MG63 (cell line): ENCODE results near the gene PRKAR2B. TPM values are rescaled to one million over a fixed set of nuclear protein-coding genes. Genes with fewer than 3 reads are reported as not detected.

Experiments used
- DNase-seq: peaks from one replicate; pipeline ENCODE4 v3.0.0-alpha.2; 2020
- H3K27me3 ChIP-seq: fragments of 250-450 bp; sonication (Bioruptor Pico); 2 replicates; pipeline ENCODE4 v1.5.1; 2020; ENCODE audit warnings: mild to moderate bottlenecking, moderate library complexity
- H3K36me3 ChIP-seq: fragments of 250-450 bp; sonication (Bioruptor Pico); 2 replicates; pipeline ENCODE4 v1.5.1; 2020; ENCODE audit warnings: mild to moderate bottlenecking, moderate library complexity
- H3K4me3 ChIP-seq: fragments of 250-450 bp; sonication (Bioruptor Pico); 2 replicates; pipeline ENCODE4 v1.5.1; 2020; ENCODE audit warnings: mild to moderate bottlenecking, moderate library complexity
- H3K9me3 ChIP-seq: fragments of 250-450 bp; sonication (Bioruptor Pico); 2 replicates; pipeline ENCODE4 v1.5.1; 2020; ENCODE audit warnings: mild to moderate bottlenecking, moderate library complexity
- total RNA-seq: library from RNA; depleted of rRNA; stranded (reverse); fragments of >200 nt; shearing (Covaris generic); gene quantifications from 2 replicates; pipeline ENCODE4 v1.2.3, GENCODE V29; 2014; ENCODE audit warnings: low replicate concordance

The PRKAR2B gene
- total RNA-seq, 1 experiment from 2014 or later: 1.3 TPM

- H3K36me3 ChIP-seq: no peaks in the 10 kb centered on the region
These were observed 20.9 kb upstream of the PRKAR2B start for GRCh38 chr7:107023522-107024151.

DNA sequence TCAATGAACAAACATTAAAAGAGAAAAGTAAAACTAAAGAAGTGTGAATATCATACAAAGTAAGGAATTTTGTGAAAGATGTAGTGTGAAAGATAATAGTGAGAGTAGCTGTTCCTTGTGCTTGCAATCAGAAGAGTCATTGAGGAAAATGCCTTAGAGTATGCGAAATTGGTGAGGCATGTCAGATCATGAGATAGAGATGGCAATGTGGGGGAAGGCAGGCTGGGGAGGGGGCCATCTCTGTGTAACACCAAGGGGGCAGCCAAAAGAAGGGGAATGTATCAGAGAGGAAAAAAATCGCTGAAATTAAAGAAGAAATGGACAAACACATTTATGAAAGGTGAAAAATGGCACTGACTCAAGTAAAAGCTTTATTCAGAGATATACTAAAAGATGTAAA, 19.6 kb upstream of the PRKAR2B start:
- no peaks in the 10 kb centered on the region for H3K27me3 ChIP-seq
- no peak overlapping the region for H3K4me3 ChIP-seq
- DNase-seq: no peak
- H3K36me3 ChIP-seq: no peaks in the 10 kb centered on the region
- no peaks in the 10 kb centered on the region for H3K9me3 ChIP-seq

More at GRCh38 chr7:107023522-107024151, 20.9 kb upstream of the PRKAR2B start:
- H3K9me3 ChIP-seq: no peaks in the 10 kb centered on the region
- DNase-seq: no peak
- H3K4me3 ChIP-seq: no peak overlapping the region
- H3K27me3 ChIP-seq: no peaks in the 10 kb centered on the region

DNA sequence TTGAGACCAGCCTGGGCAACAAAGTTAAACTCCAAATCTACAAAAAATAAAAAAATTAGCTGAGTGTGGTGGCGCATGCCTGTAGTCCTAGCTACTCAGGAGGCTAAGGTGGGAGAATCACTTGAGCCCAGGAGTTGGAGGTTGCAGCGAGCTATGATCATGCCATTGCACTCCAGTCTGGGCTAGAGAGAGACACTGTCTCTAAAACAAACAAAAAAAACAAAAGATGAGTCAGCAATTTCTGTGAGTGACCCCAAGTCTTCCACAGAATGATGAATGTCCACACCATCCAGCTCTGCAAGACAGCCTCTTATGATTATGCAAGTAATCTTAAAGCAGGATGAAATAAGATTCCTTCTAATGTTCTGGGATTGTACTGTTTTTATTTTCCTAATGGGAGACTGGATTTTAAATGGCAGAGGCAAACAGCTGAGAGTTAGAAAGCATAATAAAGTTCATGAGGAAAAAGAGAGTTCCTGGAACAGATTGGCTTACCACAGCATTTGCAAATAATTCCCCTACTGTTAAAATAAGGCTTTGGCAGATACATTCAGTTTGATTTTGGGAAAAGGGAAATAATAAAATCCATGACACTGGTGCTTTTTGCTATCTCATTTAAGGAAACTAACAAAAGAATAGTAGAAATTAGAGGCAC, 18.9 kb upstream of the PRKAR2B start:
- no peak for DNase-seq
- Histone ChIP-seq H3K36me3 (no peaks in the 10 kb centered on the region), H3K9me3 (no peaks in the 10 kb centered on the region), H3K4me3 (no peak overlapping the region), H3K27me3 (no peaks in the 10 kb centered on the region)

DNA sequence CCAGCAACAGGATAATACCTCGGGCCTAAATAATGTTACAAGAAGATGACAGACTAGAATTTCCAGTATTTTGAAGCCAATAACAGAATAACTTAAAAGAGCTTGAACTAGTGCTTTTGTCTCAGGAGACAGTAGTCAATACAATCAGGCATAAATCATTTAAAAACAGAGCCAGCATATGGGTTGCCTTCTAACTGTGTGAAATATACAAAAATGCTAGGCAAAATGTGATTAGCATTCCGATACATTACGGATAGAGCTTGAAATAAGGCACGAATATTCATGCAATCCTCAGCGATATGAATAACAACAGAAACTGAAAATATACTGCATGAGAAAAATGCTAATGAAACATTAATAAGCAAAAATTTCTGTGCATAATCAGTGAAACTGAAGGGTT, 18.3 kb upstream of the PRKAR2B start:
- H3K36me3 ChIP-seq: no peaks in the 10 kb centered on the region
- no peaks in the 10 kb centered on the region for H3K9me3 ChIP-seq
- no peaks in the 10 kb centered on the region for H3K27me3 ChIP-seq
- no peak overlapping the region for H3K4me3 ChIP-seq
- DNase-seq: no peak

DNA sequence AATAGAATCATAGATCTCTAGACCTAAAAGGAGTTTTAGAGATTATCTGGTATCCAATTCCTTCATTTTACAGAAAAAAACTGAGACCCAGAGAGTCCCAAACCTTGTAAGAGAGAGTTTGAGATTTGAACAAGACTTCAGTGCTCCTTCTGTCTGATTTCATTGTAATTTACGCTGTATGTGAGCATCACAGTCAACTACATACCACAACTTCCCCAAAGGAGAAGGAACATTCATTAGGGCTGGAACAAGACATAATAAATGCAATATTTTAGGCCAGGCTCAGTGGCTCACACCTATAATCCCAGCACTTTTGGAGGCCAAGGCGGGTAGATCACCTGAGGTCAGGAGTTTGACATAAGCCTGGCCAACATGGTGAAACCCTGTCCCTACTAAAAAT, 17.3 kb upstream of the PRKAR2B start:
- no peak for DNase-seq
- H3K4me3 ChIP-seq: no peak overlapping the region
- H3K9me3 ChIP-seq: no peaks in the 10 kb centered on the region
- no peaks in the 10 kb centered on the region for H3K36me3 ChIP-seq
- H3K27me3 ChIP-seq: no peaks in the 10 kb centered on the region

GRCh38 chr7:107029061-107029763, 15.3 kb upstream of the PRKAR2B start:
- Histone ChIP-seq H3K36me3 (no peaks in the 10 kb centered on the region), H3K9me3 (no peaks in the 10 kb centered on the region), H3K4me3 (no peak overlapping the region), H3K27me3 (no peaks in the 10 kb centered on the region)
- no peak for DNase-seq

DNA sequence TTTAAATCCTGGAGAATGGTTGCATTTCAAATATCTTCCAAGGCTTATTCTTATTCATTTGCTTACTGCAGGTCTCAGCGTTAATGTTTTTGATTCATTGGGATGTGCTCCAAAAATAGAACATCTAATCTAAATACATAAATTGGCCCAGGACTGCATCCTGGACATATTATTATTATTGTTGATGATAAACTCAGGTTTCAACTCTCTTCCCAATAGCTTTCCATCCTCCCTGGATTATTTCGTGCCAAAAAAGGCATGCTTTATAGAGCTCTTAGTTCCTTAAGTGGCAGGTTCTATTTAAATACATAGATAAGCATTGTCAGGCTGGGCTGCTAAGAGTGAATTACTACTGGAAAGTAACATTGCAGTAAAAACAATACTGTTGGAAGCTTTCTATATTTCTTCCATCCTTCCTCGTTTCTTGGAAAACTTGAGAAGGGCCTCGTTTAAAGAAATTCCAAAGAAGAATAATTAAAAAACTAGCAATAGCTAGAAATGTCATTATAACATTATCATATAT, 14.7 kb upstream of the PRKAR2B start:
- no peaks in the 10 kb centered on the region for H3K36me3 ChIP-seq
- H3K9me3 ChIP-seq: no peaks in the 10 kb centered on the region
- H3K4me3 ChIP-seq: no peak overlapping the region
- DNase-seq: no peak
- no peaks in the 10 kb centered on the region for H3K27me3 ChIP-seq

DNA sequence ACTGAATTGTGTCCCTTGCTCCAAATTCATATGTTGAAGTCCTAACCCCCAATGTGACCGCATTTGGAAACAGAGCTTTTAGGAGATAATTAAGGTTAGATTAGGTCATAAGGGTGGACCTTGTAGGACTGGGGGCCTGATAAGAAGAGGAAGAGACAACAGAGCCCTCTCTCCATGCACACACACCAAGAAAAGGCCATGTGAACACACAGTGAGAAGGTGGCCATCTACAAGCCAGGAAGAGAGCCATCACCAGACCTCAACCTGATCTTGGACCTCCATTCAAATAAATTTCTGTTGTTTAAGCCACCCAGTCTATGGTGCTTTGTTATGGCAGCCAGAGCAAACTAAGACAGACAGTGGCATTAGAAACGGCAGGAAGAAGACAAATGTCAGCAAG, 12.5 kb upstream of the PRKAR2B start:
- no peak for DNase-seq
- H3K9me3 ChIP-seq: peaks cover 2% of the 10 kb centered on the region; the same call in 1 of the 2 replicates
- H3K36me3 ChIP-seq: no peaks in the 10 kb centered on the region
- H3K4me3 ChIP-seq: no peak overlapping the region
- H3K27me3 ChIP-seq: no peaks in the 10 kb centered on the region

DNA sequence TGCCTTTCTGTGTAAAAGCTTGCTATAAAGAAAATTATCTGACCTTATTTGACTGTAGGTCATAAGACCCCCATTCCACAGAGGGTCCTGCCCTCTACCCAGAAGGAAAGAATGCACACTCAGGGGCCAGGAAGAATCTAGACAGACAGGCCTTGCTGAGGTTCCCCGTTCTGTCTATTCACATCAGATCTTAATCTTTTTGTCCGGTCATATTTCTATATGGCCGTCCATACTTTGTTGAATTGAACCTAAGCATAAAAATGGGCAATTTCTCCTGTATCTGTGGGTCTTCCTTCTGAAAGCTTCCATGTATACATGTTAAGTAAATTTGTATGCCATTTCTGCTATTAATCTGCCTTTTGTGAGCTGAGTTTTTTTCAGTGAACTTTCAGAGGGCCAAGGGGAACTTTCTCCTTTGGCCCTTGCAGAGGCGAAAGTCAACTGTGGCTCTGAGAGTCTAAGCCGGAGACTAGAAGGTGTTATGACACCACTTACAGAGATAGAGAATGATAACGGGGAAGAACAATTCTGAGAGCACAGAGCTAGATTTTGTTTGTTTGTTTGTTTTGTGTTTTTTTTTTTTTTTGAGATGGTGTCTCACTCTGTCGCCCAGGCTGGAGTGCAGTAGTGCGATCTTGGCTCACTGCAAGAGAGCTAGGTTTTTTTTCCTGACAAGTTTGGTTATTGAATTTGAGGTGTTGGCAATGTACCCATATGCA, 11.6 kb upstream of the PRKAR2B start:
- no peaks in the 10 kb centered on the region for H3K36me3 ChIP-seq
- H3K4me3 ChIP-seq: no peak overlapping the region
- no peaks in the 10 kb centered on the region for H3K27me3 ChIP-seq
- DNase-seq: no peak
- H3K9me3 ChIP-seq: peaks cover 2% of the 10 kb centered on the region; the same call in 1 of the 2 replicates

DNA sequence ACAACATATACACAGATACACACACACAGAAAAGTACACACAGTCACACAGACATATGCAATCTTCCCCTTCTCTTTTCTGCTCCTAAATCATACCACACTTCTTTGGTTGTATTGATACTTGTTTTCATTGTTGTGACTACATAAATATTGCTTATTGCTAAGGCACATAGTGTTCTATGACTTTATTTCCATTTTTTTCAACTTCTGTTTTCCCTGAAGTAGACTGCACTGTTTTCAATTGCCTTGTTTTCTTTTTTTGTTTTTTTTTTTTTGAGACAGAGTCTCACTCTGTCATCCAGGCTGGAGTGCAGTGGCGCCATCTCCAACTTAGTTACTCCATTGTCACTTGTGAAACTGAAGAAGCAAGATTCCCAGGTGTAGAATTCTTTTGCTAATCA, 10.0 kb upstream of the PRKAR2B start:
- no peak overlapping the region for H3K4me3 ChIP-seq
- H3K36me3 ChIP-seq: no peaks in the 10 kb centered on the region
- DNase-seq: no peak
- H3K27me3 ChIP-seq: no peaks in the 10 kb centered on the region
- peaks cover 2% of the 10 kb centered on the region; the same call in 1 of the 2 replicates for H3K9me3 ChIP-seq

DNA sequence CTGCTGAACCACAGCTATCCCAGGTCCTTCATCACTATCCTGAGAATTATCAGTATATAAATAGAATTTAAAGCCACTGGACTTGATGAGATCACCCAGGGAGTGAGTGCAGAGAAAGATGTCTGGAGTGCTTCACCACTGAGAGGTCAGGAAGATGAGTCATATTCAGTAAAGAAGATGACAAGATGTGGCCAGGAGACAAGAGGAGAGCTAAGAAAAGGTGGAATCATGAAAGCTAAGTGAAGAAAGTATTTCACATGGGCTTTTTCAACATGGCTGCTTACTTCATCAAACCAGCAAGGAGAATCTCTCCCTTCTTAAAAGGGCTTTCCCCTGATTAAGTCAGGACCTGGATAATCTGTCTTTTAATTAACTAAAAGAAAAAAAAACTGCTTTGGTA, 9.1 kb upstream of the PRKAR2B start:
- Histone ChIP-seq H3K27me3 (no peaks in the 10 kb centered on the region), H3K4me3 (no peak overlapping the region), H3K9me3 (peaks cover 2% of the 10 kb centered on the region; the same call in 1 of the 2 replicates), H3K36me3 (no peaks in the 10 kb centered on the region)
- DNase-seq: no peak

GRCh38 chr7:107036535-107036934, 8.0 kb upstream of the PRKAR2B start:
- H3K36me3 ChIP-seq: no peaks in the 10 kb centered on the region
- H3K9me3 ChIP-seq: peaks cover 2% of the 10 kb centered on the region; the same call in 1 of the 2 replicates
- H3K4me3 ChIP-seq: no peak overlapping the region
- DNase-seq: no peak
- no peaks in the 10 kb centered on the region for H3K27me3 ChIP-seq

GRCh38 chr7:107037717-107038603, 6.5 kb upstream of the PRKAR2B start:
- DNase-seq: no peak
- no peaks in the 10 kb centered on the region for H3K36me3 ChIP-seq
- peaks cover 2% of the 10 kb centered on the region; the same call in 1 of the 2 replicates for H3K9me3 ChIP-seq
- no peak overlapping the region for H3K4me3 ChIP-seq
- no peaks in the 10 kb centered on the region for H3K27me3 ChIP-seq

DNA sequence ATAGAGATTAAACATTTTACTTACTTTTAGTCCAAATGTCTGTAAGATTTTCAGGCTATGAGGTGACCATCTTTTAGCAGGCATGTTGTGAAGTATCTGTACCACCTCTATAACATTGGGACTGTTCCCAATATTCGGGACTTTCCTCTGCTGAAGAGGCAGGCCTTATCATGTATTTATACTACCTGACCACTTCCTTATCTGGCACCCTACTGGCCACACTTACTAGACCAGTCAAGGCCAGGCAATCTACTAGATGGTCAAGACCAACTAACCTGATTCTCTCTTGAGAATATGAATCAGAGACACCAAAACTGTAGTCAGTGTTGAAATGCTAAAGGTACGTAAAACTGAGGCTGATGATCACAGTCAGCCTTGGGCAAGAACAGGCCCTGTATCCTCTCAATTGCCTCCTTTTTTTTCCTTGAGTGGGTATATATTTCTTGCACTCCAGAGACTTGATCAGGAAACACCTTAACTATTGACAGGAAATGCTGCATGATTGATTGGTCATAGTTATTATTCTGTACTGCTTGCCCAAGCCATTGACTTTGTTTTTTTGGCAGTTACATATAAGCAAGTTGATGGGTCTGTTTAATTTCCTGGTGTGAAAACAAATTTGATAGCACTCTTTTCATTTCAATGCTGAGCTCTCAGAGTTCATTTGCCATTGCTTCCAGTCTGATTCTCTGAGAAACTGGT, 5.2 kb upstream of the PRKAR2B start:
- Histone ChIP-seq H3K36me3 (no peaks in the 10 kb centered on the region), H3K4me3 (no peak overlapping the region), H3K9me3 (peaks cover 2% of the 10 kb centered on the region; the same call in 1 of the 2 replicates), H3K27me3 (no peaks in the 10 kb centered on the region)
- no peak for DNase-seq

GRCh38 chr7:107041097-107041496, 3.4 kb upstream of the PRKAR2B start:
- no peak for DNase-seq
- H3K27me3 ChIP-seq: no peaks in the 10 kb centered on the region
- H3K4me3 ChIP-seq: no peak overlapping the region
- no peaks in the 10 kb centered on the region for H3K36me3 ChIP-seq
- H3K9me3 ChIP-seq: peaks cover 2% of the 10 kb centered on the region; the same call in 1 of the 2 replicates
